ENCODE results near the gene SERPINB10.
"Not testable (repeated sequence)": the region's sequence is repeated elsewhere in the genome, so short reads cannot be mapped to it uniquely, and the experiment has no call there.

SERPINB10 gene

DNA sequence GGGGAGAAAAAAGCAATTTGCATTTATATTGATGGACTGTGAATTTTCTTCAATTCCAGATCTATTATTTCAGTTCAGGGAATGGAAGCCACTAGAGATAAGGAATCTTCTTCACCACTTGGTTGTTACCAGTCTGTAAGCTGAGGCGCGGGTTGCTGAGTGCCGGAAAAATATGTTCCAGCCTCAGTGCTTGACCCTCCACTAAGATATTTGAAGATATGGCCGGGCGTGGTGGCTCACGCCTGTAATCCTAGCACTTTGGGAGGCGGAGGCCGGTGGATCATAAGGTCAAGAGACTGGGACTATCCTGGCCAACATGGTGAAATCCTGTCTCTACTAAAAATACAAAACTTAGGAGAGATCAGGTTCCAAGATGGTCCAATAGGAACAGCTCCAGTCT is 32.2 kb downstream of the SERPINB10 start:
- H3K27me3 ChIP-seq (ENCODE audit: control insufficient read depth in 2 of 2, insufficient read depth in 2 of 2, low read length in 2 of 2), result peaks cover 0 to 2% of the 10 kb centered on the region in 2 donors

DNA sequence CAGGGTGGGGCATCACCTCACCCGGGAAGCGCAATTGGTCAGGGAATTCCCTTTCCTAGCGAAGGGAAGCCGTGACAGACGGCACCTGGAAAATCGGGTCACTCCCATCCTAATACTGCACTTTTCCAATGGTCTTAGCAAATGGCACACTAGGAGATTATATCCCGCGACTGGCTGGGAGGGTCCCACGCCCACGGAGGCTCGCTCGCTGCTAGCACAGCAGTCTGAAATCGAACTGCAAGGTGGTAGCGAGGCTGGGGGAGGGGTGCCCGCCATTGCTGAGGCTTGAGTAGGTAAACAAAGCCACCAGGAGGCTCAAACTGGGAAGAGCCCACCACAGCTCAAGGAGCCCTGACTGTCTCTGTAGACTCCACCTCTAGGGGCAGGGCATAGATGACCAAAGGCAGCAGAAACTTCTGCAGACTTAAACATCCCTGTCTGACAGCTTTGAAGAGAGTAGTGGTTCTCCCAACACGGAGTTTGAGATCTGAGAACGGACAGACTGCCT is 32.8 kb downstream of the SERPINB10 start:
- H3K4me1 ChIP-seq (ENCODE audit: control insufficient read depth in 2 of 2, insufficient read depth in 2 of 2, low read length in 2 of 2); H3K9me3 ChIP-seq (ENCODE audit: control insufficient read depth in 2 of 2, low read length in 2 of 2); H3K27ac ChIP-seq (ENCODE audit: low read depth in 2 of 2, low read length in 2 of 2); H3K4me3 ChIP-seq (ENCODE audit: low read length in 2 of 2); H3K9ac ChIP-seq (ENCODE audit: low read depth in 1 of 2, low read length in 2 of 2); H3K36me3 ChIP-seq (ENCODE audit: control insufficient read depth in 2 of 2, insufficient read depth in 2 of 2, low read length in 2 of 2); H3K27me3 ChIP-seq (ENCODE audit: control insufficient read depth in 2 of 2, insufficient read depth in 2 of 2, low read length in 2 of 2): not testable (repeated sequence)

More for the DNA sequence above, 32.2 kb downstream of the SERPINB10 start:
- Histone ChIP-seq H3K27ac (ENCODE audit: low read depth in 2 of 2, low read length in 2 of 2) (no peak overlapping the region), H3K9ac (ENCODE audit: low read depth in 1 of 2, low read length in 2 of 2) (no peak overlapping the region), H3K36me3 (ENCODE audit: control insufficient read depth in 2 of 2, insufficient read depth in 2 of 2, low read length in 2 of 2) (no peaks in the 10 kb centered on the region), H3K9me3 (ENCODE audit: control insufficient read depth in 2 of 2, low read length in 2 of 2) (no peaks in the 10 kb centered on the region), H3K4me3 (ENCODE audit: low read length in 2 of 2) (no peak overlapping the region), H3K4me1 (ENCODE audit: control insufficient read depth in 2 of 2, insufficient read depth in 2 of 2, low read length in 2 of 2) (peaks cover 3 to 6% of the 10 kb centered on the region in 2 donors)

DNA sequence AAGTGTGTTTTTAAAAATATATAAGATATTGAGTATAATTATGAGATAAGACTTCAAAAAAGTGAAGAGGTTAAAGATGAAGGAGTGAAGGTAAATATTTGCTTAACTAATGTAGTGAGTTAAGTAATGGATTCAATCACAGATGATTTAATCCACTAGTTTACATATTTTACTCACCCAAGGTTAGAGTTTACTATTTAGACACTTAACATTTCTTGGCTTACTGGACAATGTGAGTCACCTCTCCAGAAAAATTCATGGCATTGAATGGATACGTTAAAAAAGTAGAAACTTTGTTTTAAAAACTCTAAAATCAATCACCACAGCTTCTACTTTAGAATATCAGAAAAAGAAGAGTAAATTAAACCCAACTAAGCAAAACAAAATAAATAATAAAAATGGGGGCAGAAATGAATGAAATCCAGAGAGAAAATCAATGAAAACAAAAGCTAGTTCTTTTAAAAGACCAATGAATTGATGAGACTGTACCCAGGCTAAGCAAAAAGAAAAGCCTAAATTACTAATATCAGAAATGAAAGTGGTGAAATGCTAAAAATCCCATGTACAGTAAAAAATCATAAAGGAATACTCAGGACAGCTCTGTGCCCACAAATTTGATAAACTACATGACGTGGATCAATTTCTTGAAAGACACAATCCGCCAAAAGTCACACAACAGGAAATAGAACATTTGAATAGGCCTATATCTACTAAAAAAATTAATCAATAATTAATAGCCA is 39.5 kb downstream of the SERPINB10 start:
- no peaks in the 10 kb centered on the region for H3K9me3 ChIP-seq (ENCODE audit: control insufficient read depth in 2 of 2, low read length in 2 of 2)
- peaks cover 0 to 3% of the 10 kb centered on the region in 2 donors for H3K27me3 ChIP-seq (ENCODE audit: control insufficient read depth in 2 of 2, insufficient read depth in 2 of 2, low read length in 2 of 2)
- H3K4me3 ChIP-seq (ENCODE audit: low read length in 2 of 2), result no peak overlapping the region
- no peak overlapping the region for H3K27ac ChIP-seq (ENCODE audit: low read depth in 2 of 2, low read length in 2 of 2)
- no peaks in the 10 kb centered on the region for H3K4me1 ChIP-seq (ENCODE audit: control insufficient read depth in 2 of 2, insufficient read depth in 2 of 2, low read length in 2 of 2)
- H3K9ac ChIP-seq (ENCODE audit: low read depth in 1 of 2, low read length in 2 of 2), result no peak overlapping the region
- no peaks in the 10 kb centered on the region for H3K36me3 ChIP-seq (ENCODE audit: control insufficient read depth in 2 of 2, insufficient read depth in 2 of 2, low read length in 2 of 2)

GRCh38 chr18:63949068-63949737 is 41.4 kb downstream of the SERPINB10 start, which contains the start of gene HMSD:
TSS of gene HMSD (plus strand) at chr18:63949301. CDS start at chr18:63953456, 4,155 bp downstream.
- Histone ChIP-seq H3K4me3 (ENCODE audit: low read length in 2 of 2) (peak within 1 kb of the TSS; percentile 59 to 62), H3K4me1 (ENCODE audit: control insufficient read depth in 2 of 2, insufficient read depth in 2 of 2, low read length in 2 of 2) (no peaks in the 10 kb centered on the region), H3K9ac (ENCODE audit: low read depth in 1 of 2, low read length in 2 of 2) (peak within 1 kb of the TSS in 1 of 2 donors; percentile 44), H3K27me3 (ENCODE audit: control insufficient read depth in 2 of 2, insufficient read depth in 2 of 2, low read length in 2 of 2) (peaks cover 0 to 3% of the 10 kb centered on the region in 2 donors), H3K27ac (ENCODE audit: low read depth in 2 of 2, low read length in 2 of 2) (no peak within 1 kb of the TSS), H3K36me3 (ENCODE audit: control insufficient read depth in 2 of 2, insufficient read depth in 2 of 2, low read length in 2 of 2) (no peaks in the 10 kb centered on the region), H3K9me3 (ENCODE audit: control insufficient read depth in 2 of 2, low read length in 2 of 2) (no peaks in the 10 kb centered on the region)

- Histone ChIP-seq H3K9me3 (ENCODE audit: control insufficient read depth in 2 of 2, low read length in 2 of 2) (no peaks in the 10 kb centered on the region), H3K36me3 (ENCODE audit: control insufficient read depth in 2 of 2, insufficient read depth in 2 of 2, low read length in 2 of 2) (no peaks in the 10 kb centered on the region), H3K4me3 (ENCODE audit: low read length in 2 of 2) (no peak overlapping the region), H3K27me3 (ENCODE audit: control insufficient read depth in 2 of 2, insufficient read depth in 2 of 2, low read length in 2 of 2) (peaks cover 3% of the 10 kb centered on the region in 2 donors), H3K4me1 (ENCODE audit: control insufficient read depth in 2 of 2, insufficient read depth in 2 of 2, low read length in 2 of 2) (no peaks in the 10 kb centered on the region), H3K27ac (ENCODE audit: low read depth in 2 of 2, low read length in 2 of 2) (no peak overlapping the region), H3K9ac (ENCODE audit: low read depth in 1 of 2, low read length in 2 of 2) (no peak overlapping the region)
These were observed 43.5 kb downstream of the SERPINB10 start for GRCh38 chr18:63951302-63951705.

- H3K9me3 ChIP-seq (ENCODE audit: control insufficient read depth in 2 of 2, low read length in 2 of 2), result no peaks in the 10 kb centered on the region
- no peak overlapping the region for H3K9ac ChIP-seq (ENCODE audit: low read depth in 1 of 2, low read length in 2 of 2)
- H3K4me1 ChIP-seq (ENCODE audit: control insufficient read depth in 2 of 2, insufficient read depth in 2 of 2, low read length in 2 of 2), result no peaks in the 10 kb centered on the region
- H3K27me3 ChIP-seq (ENCODE audit: control insufficient read depth in 2 of 2, insufficient read depth in 2 of 2, low read length in 2 of 2), result peaks cover 0 to 3% of the 10 kb centered on the region in 2 donors
- H3K36me3 ChIP-seq (ENCODE audit: control insufficient read depth in 2 of 2, insufficient read depth in 2 of 2, low read length in 2 of 2), result no peaks in the 10 kb centered on the region
- no peak overlapping the region for H3K27ac ChIP-seq (ENCODE audit: low read depth in 2 of 2, low read length in 2 of 2)
- no peak overlapping the region for H3K4me3 ChIP-seq (ENCODE audit: low read length in 2 of 2)
These were observed 46.1 kb downstream of the SERPINB10 start for GRCh38 chr18:63953811-63954210.

GRCh38 chr18:63956755-63957154 is 49.0 kb downstream of the SERPINB10 start:
- Histone ChIP-seq H3K27ac (ENCODE audit: low read depth in 2 of 2, low read length in 2 of 2) (no peak overlapping the region), H3K4me3 (ENCODE audit: low read length in 2 of 2) (no peak overlapping the region), H3K36me3 (ENCODE audit: control insufficient read depth in 2 of 2, insufficient read depth in 2 of 2, low read length in 2 of 2) (no peaks in the 10 kb centered on the region), H3K27me3 (ENCODE audit: control insufficient read depth in 2 of 2, insufficient read depth in 2 of 2, low read length in 2 of 2) (peaks cover 0 to 3% of the 10 kb centered on the region in 2 donors), H3K9me3 (ENCODE audit: control insufficient read depth in 2 of 2, low read length in 2 of 2) (no peaks in the 10 kb centered on the region), H3K4me1 (ENCODE audit: control insufficient read depth in 2 of 2, insufficient read depth in 2 of 2, low read length in 2 of 2) (no peaks in the 10 kb centered on the region), H3K9ac (ENCODE audit: low read depth in 1 of 2, low read length in 2 of 2) (no peak overlapping the region)

GRCh38 chr18:63960891-63961290 is 53.1 kb downstream of the SERPINB10 start:
- H3K9me3 ChIP-seq (ENCODE audit: control insufficient read depth in 2 of 2, low read length in 2 of 2), result no peaks in the 10 kb centered on the region
- peaks cover 0 to 10% of the 10 kb centered on the region in 2 donors for H3K4me1 ChIP-seq (ENCODE audit: control insufficient read depth in 2 of 2, insufficient read depth in 2 of 2, low read length in 2 of 2)
- no peak overlapping the region for H3K9ac ChIP-seq (ENCODE audit: low read depth in 1 of 2, low read length in 2 of 2)
- no peak overlapping the region for H3K4me3 ChIP-seq (ENCODE audit: low read length in 2 of 2)
- H3K27ac ChIP-seq (ENCODE audit: low read depth in 2 of 2, low read length in 2 of 2), result no peak overlapping the region
- H3K27me3 ChIP-seq (ENCODE audit: control insufficient read depth in 2 of 2, insufficient read depth in 2 of 2, low read length in 2 of 2), result no peaks in the 10 kb centered on the region
- no peaks in the 10 kb centered on the region for H3K36me3 ChIP-seq (ENCODE audit: control insufficient read depth in 2 of 2, insufficient read depth in 2 of 2, low read length in 2 of 2)

- Histone ChIP-seq H3K4me1 (ENCODE audit: control insufficient read depth in 2 of 2, insufficient read depth in 2 of 2, low read length in 2 of 2) (peaks cover 0 to 10% of the 10 kb centered on the region in 2 donors), H3K27ac (ENCODE audit: low read depth in 2 of 2, low read length in 2 of 2) (no peak overlapping the region), H3K36me3 (ENCODE audit: control insufficient read depth in 2 of 2, insufficient read depth in 2 of 2, low read length in 2 of 2) (no peaks in the 10 kb centered on the region), H3K9me3 (ENCODE audit: control insufficient read depth in 2 of 2, low read length in 2 of 2) (no peaks in the 10 kb centered on the region), H3K27me3 (ENCODE audit: control insufficient read depth in 2 of 2, insufficient read depth in 2 of 2, low read length in 2 of 2) (no peaks in the 10 kb centered on the region), H3K4me3 (ENCODE audit: low read length in 2 of 2) (no peak overlapping the region), H3K9ac (ENCODE audit: low read depth in 1 of 2, low read length in 2 of 2) (no peak overlapping the region)
These were observed 53.8 kb downstream of the SERPINB10 start for GRCh38 chr18:63961435-63961980.

- no peaks in the 10 kb centered on the region for H3K9me3 ChIP-seq (ENCODE audit: control insufficient read depth in 2 of 2, low read length in 2 of 2)
- H3K4me3 ChIP-seq (ENCODE audit: low read length in 2 of 2), result no peak overlapping the region
- H3K9ac ChIP-seq (ENCODE audit: low read depth in 1 of 2, low read length in 2 of 2), result no peak overlapping the region
- H3K36me3 ChIP-seq (ENCODE audit: control insufficient read depth in 2 of 2, insufficient read depth in 2 of 2, low read length in 2 of 2), result no peaks in the 10 kb centered on the region
- H3K27me3 ChIP-seq (ENCODE audit: control insufficient read depth in 2 of 2, insufficient read depth in 2 of 2, low read length in 2 of 2), result no peaks in the 10 kb centered on the region
- H3K4me1 ChIP-seq (ENCODE audit: control insufficient read depth in 2 of 2, insufficient read depth in 2 of 2, low read length in 2 of 2), result peaks cover 0 to 10% of the 10 kb centered on the region in 2 donors
- H3K27ac ChIP-seq (ENCODE audit: low read depth in 2 of 2, low read length in 2 of 2), result no peak overlapping the region
These were observed 54.4 kb downstream of the SERPINB10 start for GRCh38 chr18:63962137-63962536.
